Prostate gland (tissue), 2 donors: ENCODE results near the gene BCL2L12.

ENCODE experiments used
- POLR2A ChIP-seq: fragments of 450-650 bp; IDR thresholded peaks from one replicate; pipeline ENCODE4 v1.6.1; 2016; ENCODE audit warnings: antibody characterized with exemption, mild to moderate bottlenecking
- POLR2AphosphoS5 ChIP-seq: sonication (generic); formaldehyde crosslinking; IDR thresholded peaks from one replicate; pipeline ENCODE4 v1.6.1; 2017; ENCODE audit warnings: antibody characterized with exemption
- TF ChIP-seq, protein P1 (sequence below), 4 experiments: fragments of 200-600 bp in 2 of 4; fragments of 450-650 bp in 2 of 4; sonication (generic) in 2 of 4; IDR thresholded peaks; 1 replicate in 3 of 4; 2 replicates in 1 of 4; pipeline ENCODE4 v1.5.1; 2016 to 2019; ENCODE audit warnings: antibody characterized with exemption in 4 of 4, mild to moderate bottlenecking in 2 of 4, moderate library complexity in 2 of 4

DNA sequence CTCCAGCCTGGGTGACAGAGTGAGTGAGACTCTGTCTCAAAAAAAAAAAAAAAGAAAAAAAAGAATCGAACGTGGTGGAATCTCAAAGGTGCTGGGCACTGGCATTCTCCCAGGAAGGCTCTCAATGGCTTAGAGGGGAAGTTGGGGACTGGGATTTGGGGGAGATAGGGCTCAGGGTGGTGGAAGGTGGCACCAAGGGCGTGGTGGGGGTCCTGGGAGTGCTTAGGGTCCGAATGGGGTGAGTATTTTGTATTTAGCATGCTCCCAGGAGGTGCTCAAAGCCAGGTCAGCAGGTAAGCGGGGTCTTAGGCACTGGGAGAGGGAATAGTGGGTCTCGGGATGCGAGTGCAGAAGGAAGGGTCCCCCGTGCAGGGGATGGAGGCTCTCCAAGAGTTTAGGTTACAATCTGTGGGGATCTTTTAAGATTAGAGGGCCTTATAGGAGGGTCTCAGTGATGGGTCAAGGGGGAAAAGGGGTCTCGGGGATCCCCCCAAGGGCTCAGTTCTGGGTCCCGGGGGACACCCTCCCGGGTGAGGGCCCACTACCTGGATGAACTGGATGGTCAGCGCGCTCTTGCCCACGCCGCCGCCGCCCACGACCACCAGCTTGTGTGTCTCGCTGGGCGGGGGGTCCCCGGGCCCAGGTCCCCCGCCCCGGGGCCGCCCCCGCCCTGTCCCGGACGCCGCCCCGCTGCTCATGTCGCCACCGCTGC lies 26.2 kb upstream of the BCL2L12 start:
- TF ChIP-seq, protein P1, sequence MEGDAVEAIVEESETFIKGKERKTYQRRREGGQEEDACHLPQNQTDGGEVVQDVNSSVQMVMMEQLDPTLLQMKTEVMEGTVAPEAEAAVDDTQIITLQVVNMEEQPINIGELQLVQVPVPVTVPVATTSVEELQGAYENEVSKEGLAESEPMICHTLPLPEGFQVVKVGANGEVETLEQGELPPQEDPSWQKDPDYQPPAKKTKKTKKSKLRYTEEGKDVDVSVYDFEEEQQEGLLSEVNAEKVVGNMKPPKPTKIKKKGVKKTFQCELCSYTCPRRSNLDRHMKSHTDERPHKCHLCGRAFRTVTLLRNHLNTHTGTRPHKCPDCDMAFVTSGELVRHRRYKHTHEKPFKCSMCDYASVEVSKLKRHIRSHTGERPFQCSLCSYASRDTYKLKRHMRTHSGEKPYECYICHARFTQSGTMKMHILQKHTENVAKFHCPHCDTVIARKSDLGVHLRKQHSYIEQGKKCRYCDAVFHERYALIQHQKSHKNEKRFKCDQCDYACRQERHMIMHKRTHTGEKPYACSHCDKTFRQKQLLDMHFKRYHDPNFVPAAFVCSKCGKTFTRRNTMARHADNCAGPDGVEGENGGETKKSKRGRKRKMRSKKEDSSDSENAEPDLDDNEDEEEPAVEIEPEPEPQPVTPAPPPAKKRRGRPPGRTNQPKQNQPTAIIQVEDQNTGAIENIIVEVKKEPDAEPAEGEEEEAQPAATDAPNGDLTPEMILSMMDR (IDR thresholded peaks at IDR 0.05) = no peak
- TF ChIP-seq POLR2AphosphoS5 (no peak), POLR2A (peak; percentile 40)
